Astrocyte (in vitro differentiated cells and primary cell): ENCODE results near the gene UBE2G2.

Source experiments
- CTCF ChIP-seq: IDR thresholded peaks from 2 replicates; pipeline ENCODE4 v1.5.1; 2011; ENCODE audit warnings: low read depth, mild to moderate bottlenecking, inconsistent platforms, low read length, moderate library complexity; ENCODE audit not compliant: insufficient read depth
- EZH2 ChIP-seq: IDR thresholded peaks from 2 replicates; pipeline ENCODE4 v1.6.1; 2012; ENCODE audit warnings: mild to moderate bottlenecking, low read length, inconsistent platforms; ENCODE audit not compliant: insufficient read depth

- TF ChIP-seq CTCF: no peak
- no peak for TF ChIP-seq EZH2
Observed at GRCh38 chr21:44778094-44778493, 23.5 kb downstream of the UBE2G2 start.
